HUES6 (cell line): Measurements from ENCODE around the gene NOL6.
"Not testable (repeated sequence)": the region's sequence is repeated elsewhere in the genome, so short reads cannot be mapped to it uniquely, and the experiment has no call there.

ENCODE experiments used
- H3K27ac ChIP-seq: 2 replicates; pipeline ENCODE4 v1.7.0; 2013; ENCODE audit warnings: low read depth, mild to moderate bottlenecking, low read length, inconsistent platforms
- H3K27me3 ChIP-seq: 2 replicates; pipeline ENCODE4 v1.6.1; 2013; ENCODE audit warnings: low read length; ENCODE audit not compliant: control insufficient read depth, insufficient read depth
- H3K36me3 ChIP-seq: 2 replicates; pipeline ENCODE4 v1.6.1; 2013; ENCODE audit warnings: low read length; ENCODE audit not compliant: control insufficient read depth, insufficient read depth
- H3K4me1 ChIP-seq: 2 replicates; pipeline ENCODE4 v1.6.1; 2013; ENCODE audit warnings: low read length; ENCODE audit not compliant: control insufficient read depth, insufficient read depth
- H3K4me3 ChIP-seq: 2 replicates; pipeline ENCODE4 v1.5.1; 2013; ENCODE audit warnings: low read depth, low read length
- H3K9ac ChIP-seq: one replicate; pipeline ENCODE4 v1.6.1; 2013; ENCODE audit warnings: mild to moderate bottlenecking, low read length
- H3K9me3 ChIP-seq: 2 replicates; pipeline ENCODE4 v1.6.1; 2013; ENCODE audit warnings: low read depth, low read length; ENCODE audit not compliant: control insufficient read depth, insufficient read depth

The NOL6 gene

DNA sequence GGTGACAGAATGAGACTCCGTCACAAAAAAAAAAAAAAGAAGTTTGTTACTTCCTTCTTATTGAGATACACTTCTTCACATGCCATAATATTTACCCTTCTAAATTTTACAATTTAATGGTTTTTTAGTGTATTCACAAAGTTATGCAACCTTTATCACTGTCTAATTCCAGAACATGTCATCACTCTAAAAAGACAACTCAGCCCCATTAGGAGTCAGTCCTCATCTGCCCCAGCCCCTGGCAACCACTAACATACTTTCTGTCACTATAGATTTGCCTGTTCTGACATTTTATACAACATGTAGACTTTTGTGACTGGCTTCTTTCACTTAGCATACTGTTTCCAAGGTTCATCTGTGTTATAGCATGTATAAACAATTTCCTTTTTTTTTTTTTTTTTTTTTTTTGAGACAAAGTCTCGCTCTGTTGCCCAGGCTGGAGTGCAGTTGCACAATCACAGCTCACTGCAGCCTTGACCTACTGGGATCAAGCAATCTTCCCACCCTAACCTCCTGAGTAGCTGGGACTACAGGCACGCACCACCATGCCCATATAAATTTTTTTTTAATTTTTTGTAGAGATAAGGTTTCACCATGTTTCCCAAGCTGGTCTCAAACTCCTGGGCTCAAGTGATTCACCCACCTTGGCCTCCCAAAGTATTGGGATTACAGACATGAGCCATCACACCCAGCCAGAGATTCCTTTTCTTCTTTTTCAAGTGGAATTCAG, 44.3 kb downstream of the NOL6 start:
- Histone ChIP-seq H3K27me3 (no peaks in the 10 kb centered on the region), H3K36me3 (no peaks in the 10 kb centered on the region)

GRCh38 chr9:33426843-33427293, 46.9 kb downstream of the NOL6 start:
- no peaks in the 10 kb centered on the region for H3K4me1 ChIP-seq
- no peak overlapping the region for H3K27ac ChIP-seq
- no peak overlapping the region for H3K9ac ChIP-seq
- no peaks in the 10 kb centered on the region for H3K9me3 ChIP-seq
- H3K4me3 ChIP-seq, result no peak overlapping the region
- no peaks in the 10 kb centered on the region for H3K27me3 ChIP-seq
- H3K36me3 ChIP-seq, result no peaks in the 10 kb centered on the region

More for the DNA sequence above, 44.3 kb downstream of the NOL6 start:
- H3K4me3 ChIP-seq, result no peak overlapping the region
- H3K27ac ChIP-seq, result no peak overlapping the region
- no peak overlapping the region for H3K9ac ChIP-seq
- H3K4me1 ChIP-seq, result no peaks in the 10 kb centered on the region
- no peaks in the 10 kb centered on the region for H3K9me3 ChIP-seq

- H3K27ac ChIP-seq, result no peak overlapping the region
- no peaks in the 10 kb centered on the region for H3K9me3 ChIP-seq
- no peaks in the 10 kb centered on the region for H3K36me3 ChIP-seq
- no peaks in the 10 kb centered on the region for H3K4me1 ChIP-seq
- H3K27me3 ChIP-seq, result no peaks in the 10 kb centered on the region
- no peak overlapping the region for H3K9ac ChIP-seq
- no peak overlapping the region for H3K4me3 ChIP-seq
Observed at GRCh38 chr9:33425128-33425533, 48.6 kb downstream of the NOL6 start.

- H3K36me3 ChIP-seq, H3K4me1 ChIP-seq, H3K9ac ChIP-seq, H3K9me3 ChIP-seq, H3K27ac ChIP-seq, H3K27me3 ChIP-seq, H3K4me3 ChIP-seq: not testable (repeated sequence)
Observed at GRCh38 chr9:33424492-33424891, 49.2 kb downstream of the NOL6 start.

- not testable (repeated sequence) for H3K4me1 ChIP-seq, H3K27me3 ChIP-seq, H3K4me3 ChIP-seq, H3K9ac ChIP-seq, H3K27ac ChIP-seq, H3K36me3 ChIP-seq, H3K9me3 ChIP-seq
Observed at GRCh38 chr9:33424043-33424442, 49.7 kb downstream of the NOL6 start.

GRCh38 chr9:33419708-33420303, 53.9 kb downstream of the NOL6 start:
- Histone ChIP-seq H3K36me3 (no peaks in the 10 kb centered on the region), H3K9me3 (no peaks in the 10 kb centered on the region), H3K4me3 (no peak overlapping the region), H3K9ac (no peak overlapping the region), H3K27ac (no peak overlapping the region), H3K4me1 (peaks cover 8% of the 10 kb centered on the region; the same call in 1 of the 2 replicates), H3K27me3 (no peaks in the 10 kb centered on the region)

GRCh38 chr9:33418090-33418489, 55.6 kb downstream of the NOL6 start:
- Histone ChIP-seq H3K9me3 (no peaks in the 10 kb centered on the region), H3K36me3 (no peaks in the 10 kb centered on the region), H3K27me3 (no peaks in the 10 kb centered on the region), H3K4me3 (no peak overlapping the region), H3K9ac (no peak overlapping the region), H3K27ac (no peak overlapping the region), H3K4me1 (peaks cover 8% of the 10 kb centered on the region; the same call in 1 of the 2 replicates)

GRCh38 chr9:33416996-33417395, 56.7 kb downstream of the NOL6 start:
- Histone ChIP-seq H3K27ac (no peak overlapping the region), H3K9me3 (no peaks in the 10 kb centered on the region), H3K9ac (no peak overlapping the region), H3K27me3 (no peaks in the 10 kb centered on the region), H3K4me1 (peaks cover 8% of the 10 kb centered on the region; the same call in 1 of the 2 replicates), H3K36me3 (no peaks in the 10 kb centered on the region), H3K4me3 (no peak overlapping the region)

DNA sequence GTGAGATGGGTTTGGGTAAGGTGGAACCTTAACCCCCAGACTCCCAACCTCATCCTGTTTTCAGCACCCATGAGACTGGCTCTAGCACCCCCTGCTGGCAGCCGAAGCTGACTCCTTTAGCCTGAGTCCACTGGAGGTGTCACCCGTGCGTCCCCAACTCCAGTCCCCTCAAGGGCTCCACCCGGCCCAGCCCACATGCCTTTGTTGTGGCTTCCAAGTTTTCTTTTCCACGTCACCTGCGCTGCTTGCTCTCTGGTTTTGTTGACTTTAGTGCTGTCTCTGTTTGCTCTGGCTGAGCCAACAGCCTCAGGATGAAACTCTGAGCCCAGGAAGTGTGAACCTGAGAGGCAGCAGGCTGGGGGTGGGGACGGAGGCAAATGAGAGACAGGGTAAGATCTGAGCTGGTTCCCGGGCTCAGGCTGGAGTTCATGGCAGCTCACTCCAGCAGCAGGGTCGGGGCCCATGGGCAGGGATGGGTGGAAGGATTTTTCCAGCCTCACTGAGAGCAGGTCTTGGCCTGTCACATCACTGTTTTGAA, 58.2 kb downstream of the NOL6 start:
- no peak overlapping the region for H3K4me3 ChIP-seq
- no peaks in the 10 kb centered on the region for H3K27me3 ChIP-seq
- H3K36me3 ChIP-seq, result no peaks in the 10 kb centered on the region
- no peak overlapping the region for H3K27ac ChIP-seq
- no peaks in the 10 kb centered on the region for H3K9me3 ChIP-seq
- H3K4me1 ChIP-seq, result peaks cover 8% of the 10 kb centered on the region; the same call in 1 of the 2 replicates
- H3K9ac ChIP-seq, result no peak overlapping the region

DNA sequence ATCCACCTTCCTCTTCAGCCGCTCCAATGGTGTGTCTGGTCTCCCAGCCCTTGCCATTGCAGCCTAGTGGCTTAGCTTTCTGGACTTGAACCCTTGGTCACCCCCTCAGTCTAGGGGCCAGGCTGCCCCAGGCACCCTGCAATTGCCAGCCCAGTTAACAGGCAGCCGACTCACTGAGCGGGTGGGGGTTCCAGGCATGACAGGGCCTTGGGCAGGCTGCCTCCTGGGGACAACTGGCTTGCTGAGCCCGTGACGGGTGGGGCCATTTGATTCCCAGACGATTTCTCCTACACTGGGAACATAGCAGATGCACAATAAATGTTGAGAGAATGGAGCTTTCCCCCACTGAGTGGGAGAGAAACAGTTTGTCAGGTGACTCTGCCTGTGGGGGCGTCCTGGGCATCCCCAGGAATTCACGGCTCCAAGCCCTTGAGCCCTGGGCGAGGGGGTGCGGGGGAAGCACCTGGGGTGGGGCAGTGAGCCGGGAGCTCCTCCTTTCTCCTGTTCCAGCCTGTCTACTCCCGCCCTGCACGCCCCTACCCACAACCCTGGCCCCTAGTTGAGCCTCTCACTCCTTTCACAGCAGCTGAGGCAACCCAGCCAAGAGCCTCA, 58.7 kb downstream of the NOL6 start:
- H3K9me3 ChIP-seq, result no peaks in the 10 kb centered on the region
- peaks cover 8% of the 10 kb centered on the region; the same call in 1 of the 2 replicates for H3K4me1 ChIP-seq
- no peak overlapping the region for H3K9ac ChIP-seq
- H3K27ac ChIP-seq, result no peak overlapping the region
- H3K27me3 ChIP-seq, result no peaks in the 10 kb centered on the region
- no peaks in the 10 kb centered on the region for H3K36me3 ChIP-seq
- H3K4me3 ChIP-seq, result no peak overlapping the region

DNA sequence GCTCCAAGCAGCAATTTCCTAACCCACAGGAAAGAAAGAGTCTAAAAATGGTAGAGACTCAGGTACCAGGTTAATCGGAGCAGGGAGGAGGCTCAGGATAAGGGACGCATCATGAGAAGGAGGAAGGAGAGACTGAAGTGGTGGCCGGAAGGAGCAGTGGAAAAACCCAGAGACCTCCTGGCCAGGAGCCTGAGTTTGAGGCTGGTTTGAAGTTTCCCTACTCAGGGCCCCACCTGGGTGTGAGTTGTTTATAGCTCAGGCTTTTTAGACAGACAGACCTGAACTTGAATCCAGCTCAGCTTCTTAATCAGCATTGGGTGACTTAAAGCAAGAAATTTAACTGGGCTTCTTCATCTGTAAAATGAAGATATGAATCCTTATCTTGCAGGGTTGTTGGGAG, 59.5 kb downstream of the NOL6 start:
- Histone ChIP-seq H3K9ac (no peak overlapping the region), H3K9me3 (no peaks in the 10 kb centered on the region), H3K27ac (no peak overlapping the region), H3K27me3 (no peaks in the 10 kb centered on the region), H3K4me3 (no peak overlapping the region), H3K36me3 (no peaks in the 10 kb centered on the region), H3K4me1 (peaks cover 8% of the 10 kb centered on the region; the same call in 1 of the 2 replicates)
